GM21526 (cell line): ENCODE measurements around the gene CDH23.

Source experiments
- ATAC-seq: cut with Tn5 transposase; IDR thresholded peaks from one replicate; pipeline ENCODE4 v1.9.1; 2021; ENCODE audit warnings: moderate library complexity; ENCODE audit not compliant: unreplicated experiment, low FRiP score

The CDH23 gene

GRCh38 chr10:71666639-71667386 is 270.1 kb downstream of the CDH23 start:
- no peak for ATAC-seq

GRCh38 chr10:71667387-71667752 is 270.6 kb downstream of the CDH23 start:
- no peak for ATAC-seq

- ATAC-seq: no peak
Observed at GRCh38 chr10:71671994-71672946, 275.6 kb downstream of the CDH23 start.

GRCh38 chr10:71675295-71675970 is 278.7 kb downstream of the CDH23 start:
- no peak for ATAC-seq

- no peak for ATAC-seq
Observed at GRCh38 chr10:71677261-71677660, 280.5 kb downstream of the CDH23 start.

GRCh38 chr10:71678057-71678805 is 281.5 kb downstream of the CDH23 start:
- no peak for ATAC-seq

GRCh38 chr10:71679425-71679824 is 282.7 kb downstream of the CDH23 start:
- ATAC-seq: no peak

GRCh38 chr10:71681977-71682376 is 285.3 kb downstream of the CDH23 start:
- ATAC-seq: no peak

GRCh38 chr10:71683301-71683700 is 286.6 kb downstream of the CDH23 start:
- no peak for ATAC-seq

GRCh38 chr10:71684356-71685173 is 287.8 kb downstream of the CDH23 start:
- no peak for ATAC-seq

GRCh38 chr10:71685554-71686232 is 289.0 kb downstream of the CDH23 start:
- ATAC-seq: no peak

GRCh38 chr10:71687077-71687476 is 290.4 kb downstream of the CDH23 start:
- no peak for ATAC-seq

GRCh38 chr10:71687480-71687879 is 290.8 kb downstream of the CDH23 start:
- no peak for ATAC-seq

- ATAC-seq: no peak
Observed at GRCh38 chr10:71688256-71688655, 291.5 kb downstream of the CDH23 start.

- no peak for ATAC-seq
Observed at GRCh38 chr10:71690094-71690720, 293.5 kb downstream of the CDH23 start.

- no peak for ATAC-seq
Observed at GRCh38 chr10:71691405-71691804, 294.7 kb downstream of the CDH23 start.

GRCh38 chr10:71692598-71693306 is 296.0 kb downstream of the CDH23 start:
- ATAC-seq: no peak

- ATAC-seq: no peak
Observed at GRCh38 chr10:71693377-71693776, 296.7 kb downstream of the CDH23 start.
